Measurements from ENCODE around the gene JOSD1.

DNA sequence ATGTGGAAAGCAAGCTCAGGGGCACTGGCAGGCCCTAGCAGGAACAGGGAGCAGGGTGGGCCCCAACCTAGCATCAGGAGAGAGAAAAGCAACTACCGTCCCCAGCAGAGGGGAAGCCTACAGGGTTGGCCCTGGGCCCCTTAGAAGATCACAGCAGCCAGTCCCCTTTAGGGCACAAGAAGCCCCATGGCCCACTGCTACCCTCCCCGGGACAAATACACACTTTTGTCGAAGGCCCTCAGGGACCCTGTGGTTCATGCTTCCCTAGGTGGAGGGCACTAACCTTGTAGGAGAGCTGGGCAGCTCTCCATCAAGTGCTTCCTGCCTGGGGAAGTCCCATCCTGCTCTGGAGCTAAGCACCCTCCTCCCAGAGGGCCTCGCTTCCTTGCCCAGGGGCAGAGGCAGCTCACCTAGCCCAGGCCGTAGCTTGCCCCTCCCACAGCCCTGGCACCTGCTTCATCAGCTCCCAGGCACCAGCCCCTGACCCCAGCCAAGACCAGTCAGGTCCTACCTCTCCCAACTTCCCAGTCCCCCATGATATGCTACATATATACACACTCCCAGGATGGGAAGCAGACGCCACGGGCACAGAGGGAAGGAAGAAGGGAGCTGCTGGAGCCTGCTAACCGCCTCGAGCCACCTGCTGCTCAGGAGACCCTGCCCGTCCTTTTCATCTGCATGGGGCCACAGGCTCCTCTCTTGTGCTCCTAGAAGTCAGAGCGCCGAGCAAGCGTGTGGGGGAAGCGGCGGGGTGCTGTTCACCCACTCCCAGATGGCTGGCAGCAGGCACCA, 34.9 kb upstream of the JOSD1 start:
- TF ChIP-seq CTCF (IDR thresholded peaks at IDR 0.05) (no peak), POLR2A (IDR thresholded peaks at IDR 0.05) (no peak)
